Lower leg skin (tissue), 4 donors: ENCODE measurements around the gene FMC1. TPM values are rescaled to one million over a fixed set of nuclear protein-coding genes. Genes with fewer than 3 reads are reported as not detected.

Experiments used
- DNase-seq, 2 donors: peaks; one replicate each; pipeline ENCODE4 v3.0.0-alpha.2; 2019; ENCODE audit warnings: low spot score in 2 of 2
- H3K4me3 ChIP-seq: fragments of 200-600 bp; sonication (generic); 2 replicates; pipeline ENCODE4 v1.5.1; 2017; ENCODE audit warnings: mild to moderate bottlenecking, low read depth; ENCODE audit not compliant: poor library complexity, severe bottlenecking
- CTCF ChIP-seq, 3 donors: fragments of 450-650 bp; IDR thresholded peaks; one replicate each; pipeline ENCODE4 v1.5.1; 2016; ENCODE audit warnings: antibody characterized with exemption in 3 of 3, mild to moderate bottlenecking in 3 of 3, moderate library complexity in 2 of 3
- POLR2A ChIP-seq, 2 donors: fragments of 450-650 bp; IDR thresholded peaks; one replicate each; pipeline ENCODE4 v1.6.1; 2016 to 2017; ENCODE audit warnings: antibody characterized with exemption in 2 of 2, mild to moderate bottlenecking in 1 of 2, moderate library complexity in 1 of 2
- WGBS, 2 donors: methylation state at CpG; one replicate each; pipeline ENCODE4 v1.1.5; 2018; 5-methylcytosine and 5-hydroxymethylcytosine counted together
- intact Hi-C: fragments of 100-400 bp; cut with DNase I; formaldehyde crosslinking; loops from one replicate; pipeline ENCODE4 v1.15.0; 2023; ENCODE audit warnings: low total_unique reads
- total RNA-seq, 4 donors: library from RNA; depleted of rRNA; stranded (reverse); fragments of >200 nt; gene quantifications; one replicate each; pipeline ENCODE4 v1.1.0, GENCODE V29; 2016

The FMC1 gene
- total RNA-seq, 4 donors from 2014 or later, result 3.9 to 12.3 (median 8.0) TPM

GRCh38 chr7:139334399-139335150 is 6.6 kb upstream of the FMC1 start:
- H3K4me3 ChIP-seq, result no peak overlapping the region
- intact Hi-C loops, result no loop called here
- DNase-seq, result no peak
- WGBS, 2 donors, result 91 to 92% methylated on average over 4 of the region's 4 CpGs
- TF ChIP-seq CTCF (IDR thresholded peaks at IDR 0.05) (no peak), POLR2A (IDR thresholded peaks at IDR 0.05) (no peak)

GRCh38 chr7:139339025-139339424 is 2.1 kb upstream of the FMC1 start:
- DNase-seq, result no peak
- no peak for TF ChIP-seq CTCF (IDR thresholded peaks at IDR 0.05)
- intact Hi-C loops, result no loop called here
- H3K4me3 ChIP-seq, result no peak overlapping the region
- 92 to 100% methylated on average over 2 of the region's 2 CpGs for WGBS, 2 donors

- WGBS, 2 donors, result 86 to 87% methylated on average over 13 of the region's 13 CpGs
- peak overlapping the region; percentile 16 for H3K4me3 ChIP-seq
- intact Hi-C loops, result no loop called here
- no peak for TF ChIP-seq CTCF (IDR thresholded peaks at IDR 0.05)
- TF ChIP-seq POLR2A (IDR thresholded peaks at IDR 0.05), result no peak
- no peak for DNase-seq
Measured at GRCh38 chr7:139339698-139340036, 1.5 kb upstream of the FMC1 start.

GRCh38 chr7:139340037-139340807 is 915 bp upstream of the FMC1 start:
- intact Hi-C loops, result no loop called here
- TF ChIP-seq POLR2A (IDR thresholded peaks at IDR 0.05), result no peak
- TF ChIP-seq CTCF (IDR thresholded peaks at IDR 0.05), result no peak
- DNase-seq, result peak; percentile 100
- WGBS, 2 donors, result 2% methylated on average over 39 to 66 of the region's 66 CpGs
- peak overlapping the region; percentile 16 for H3K4me3 ChIP-seq

- intact Hi-C loops, result no loop called here
- WGBS, 2 donors, result 0% methylated on average over 9 of the region's 9 CpGs
- TF ChIP-seq CTCF (IDR thresholded peaks at IDR 0.05) (no peak), POLR2A (IDR thresholded peaks at IDR 0.05) (no peak)
- H3K4me3 ChIP-seq, result peak overlapping the region; percentile 72
- DNase-seq, result no peak
Measured at GRCh38 chr7:139340808-139341057, 404 bp upstream of the FMC1 start.
